Endothelial cell of umbilical vein (primary cell): ENCODE measurements around the gene C10orf67. TPM values are rescaled to one million over a fixed set of nuclear protein-coding genes. Genes with fewer than 3 reads are reported as not detected.

ENCODE experiments used
- BruUV-seq: library from RNA; stranded (reverse); fragments of 400-500 nt; replicated peaks from 2 replicates; lab custom pipeline; 2021; lab: Mats Ljungman, UMichigan
- CTCF ChIA-PET: fragments of 300-600, 350-600 bp; sonication (Branson Sonifier 250); formaldehyde crosslinking; loops from one replicate; lab custom pipeline; 2021; ENCODE audit warnings: antibody characterized with exemption, inconsistent platforms; lab: Charles Lee
- POLR2A ChIA-PET: fragments of 300-600, 350-600 bp; sonication (Branson Sonifier 250); formaldehyde crosslinking; loops from one replicate; lab custom pipeline; 2021; ENCODE audit warnings: antibody characterized with exemption, inconsistent platforms; lab: Charles Lee
- DNase-seq: peaks from one replicate; pipeline ENCODE4 v3.0.0-alpha.2; 2011; ENCODE audit warnings: low read depth, low spot score
- FAIRE-seq: peaks from 2 replicates; lab custom pipeline; 2011; peaks lifted over from hg19 to GRCh38; lab: Jason Lieb, UNC
- H2AFZ ChIP-seq: 2 replicates; pipeline ENCODE4 v1.6.0; 2012; ENCODE audit warnings: low read depth, low read length, control low read depth, inconsistent platforms
- H3K27ac ChIP-seq: 2 replicates; pipeline ENCODE4 v1.5.1; 2011; ENCODE audit warnings: low read depth, mild to moderate bottlenecking, control low read depth, low read length, moderate library complexity; ENCODE audit not compliant: insufficient read depth
- H3K27me3 ChIP-seq, 2 experiments: 2 replicates each; pipeline versions ENCODE4 v1.6.0 to v1.6.1; 2011; ENCODE audit warnings: low read length in 2 of 2, mixed read lengths in 1 of 2; ENCODE audit not compliant: control insufficient read depth in 2 of 2, insufficient read depth in 2 of 2
- H3K36me3 ChIP-seq, 2 experiments: 2 replicates in 1 of 2; 3 replicates in 1 of 2; pipeline ENCODE4 v1.5.1; 2011; ENCODE audit warnings: low read length in 2 of 2, mild to moderate bottlenecking in 1 of 2, moderate library complexity in 1 of 2; ENCODE audit not compliant: control insufficient read depth in 2 of 2, insufficient read depth in 2 of 2; ENCODE audit errors: extremely low read depth in 1 of 2
- H3K4me1 ChIP-seq: 3 replicates; pipeline ENCODE4 v1.5.1; 2011; ENCODE audit warnings: mild to moderate bottlenecking, low read length; ENCODE audit not compliant: control insufficient read depth, insufficient read depth; ENCODE audit errors: extremely low read depth
- H3K4me2 ChIP-seq: 2 replicates; pipeline ENCODE4 v1.6.1; 2011; ENCODE audit warnings: low read length, control low read depth, mixed read lengths; ENCODE audit not compliant: insufficient read depth
- H3K4me3 ChIP-seq, 3 experiments: fragments of 200-600 bp in 1 of 3; sonication (generic), shearing (Covaris generic) in 1 of 3; replicated peaks in 1 of 3; 2 replicates each; pipeline ENCODE4 v1.5.1; 2011 to 2016; ENCODE audit warnings: control low read depth in 3 of 3, low read length in 3 of 3, mild to moderate bottlenecking in 2 of 3, inconsistent platforms in 1 of 3, low read depth in 1 of 3, moderate library complexity in 1 of 3; ENCODE audit not compliant: insufficient read depth in 1 of 3
- H3K79me2 ChIP-seq: 2 replicates; pipeline ENCODE4 v1.6.0; 2012; ENCODE audit warnings: low read length, inconsistent platforms; ENCODE audit not compliant: control insufficient read depth, insufficient read depth
- H3K9ac ChIP-seq: replicated peaks from 2 replicates; pipeline ENCODE3; 2011; ENCODE audit warnings: low read length, control low read depth; ENCODE audit not compliant: insufficient read depth; ENCODE audit errors: extremely low read depth
- H3K9me1 ChIP-seq: replicated peaks from 3 replicates; pipeline ENCODE4 v1.6.0; 2011; ENCODE audit warnings: mild to moderate bottlenecking, low read length; ENCODE audit not compliant: control insufficient read depth, insufficient read depth; ENCODE audit errors: extremely low read depth
- H3K9me3 ChIP-seq: replicated peaks from 2 replicates; pipeline ENCODE4 v1.5.1; 2012; ENCODE audit warnings: low read length, inconsistent platforms; ENCODE audit not compliant: control insufficient read depth, insufficient read depth
- H4K20me1 ChIP-seq: replicated peaks from 2 replicates; pipeline ENCODE3; 2011; ENCODE audit warnings: mild to moderate bottlenecking, low read length; ENCODE audit not compliant: control insufficient read depth, insufficient read depth; ENCODE audit errors: extremely low read depth
- EZH2 ChIP-seq: IDR thresholded peaks from 2 replicates; pipeline ENCODE4 v1.6.1; 2012; ENCODE audit warnings: borderline replicate concordance, low read depth, mild to moderate bottlenecking, moderate library complexity, low read length, inconsistent platforms; ENCODE audit not compliant: severe bottlenecking
- FOS ChIP-seq: IDR thresholded peaks from 2 replicates; pipeline ENCODE4 v1.6.1; 2011; ENCODE audit warnings: mild to moderate bottlenecking, low read length, moderate library complexity, borderline replicate concordance; ENCODE audit not compliant: insufficient read depth
- GATA2 ChIP-seq: IDR thresholded peaks from 2 replicates; pipeline ENCODE4 v1.7.0; 2011; ENCODE audit warnings: low read depth, mild to moderate bottlenecking, moderate library complexity, mixed read lengths, low read length; ENCODE audit not compliant: insufficient read length, insufficient read depth
- JUN ChIP-seq: IDR thresholded peaks from 2 replicates; pipeline ENCODE4 v1.6.1; 2011; ENCODE audit warnings: borderline replicate concordance, low read depth; ENCODE audit not compliant: insufficient read length, insufficient read depth
- MYC ChIP-seq: IDR thresholded peaks from one replicate; pipeline ENCODE4 v1.6.1; 2011; ENCODE audit warnings: mild to moderate bottlenecking, low read depth, low read length
- POLR2A ChIP-seq: IDR thresholded peaks from 2 replicates; pipeline ENCODE4 v1.6.1; 2012; ENCODE audit warnings: low read depth, mild to moderate bottlenecking, control low read depth, low read length
- POLR2AphosphoS5 ChIP-seq: IDR thresholded peaks from 2 replicates; pipeline ENCODE4 v1.6.1; 2012; ENCODE audit warnings: low read depth, mild to moderate bottlenecking, control low read depth, low read length, moderate library complexity; ENCODE audit not compliant: insufficient read depth
- dilution Hi-C: fragments of 300-500 bp; cut with MboI; formaldehyde crosslinking; loops from one replicate; pipeline ENCODE4 v1.15.0; 2019; ENCODE audit warnings: low sequenced_read_pairs; ENCODE audit not compliant: extremely low pct_ligation_motif_present
- intact Hi-C: fragments of 100-400 bp; cut with micrococcal nuclease; formaldehyde crosslinking; loops from one replicate; pipeline ENCODE4 v1.10.0; 2022
- polyA plus RNA-seq, 4 experiments: library from polyadenylated mRNA; depleted of rRNA in 3 of 4; stranded (reverse) in 3 of 4; unstranded in 1 of 4; fragments of >200 nt; gene quantifications; 2 replicates each; pipeline versions ENCODE4 v1.2.1 to v1.2.3, GENCODE V29; 2011 to 2012; ENCODE audit warnings: missing spikeins in 1 of 4
- total RNA-seq: library from RNA; stranded (reverse); gene quantifications from 2 replicates; pipeline ENCODE4 v1.2.3, GENCODE V29; 2021
- TF ChIP-seq, protein P1 (sequence below), 2 donors: IDR thresholded peaks; 1 replicate in 1 of 2; 2 replicates in 1 of 2; pipeline ENCODE4 v1.5.1; 2011; ENCODE audit warnings: low read length in 2 of 2, mild to moderate bottlenecking in 2 of 2, moderate library complexity in 2 of 2, control low read depth in 1 of 2, inconsistent platforms in 1 of 2, low read depth in 1 of 2; ENCODE audit not compliant: insufficient read depth in 1 of 2; ENCODE audit errors: extremely low read depth in 1 of 2
- TF ChIP-seq, protein P2 (sequence below): IDR thresholded peaks from 2 replicates; pipeline ENCODE4 v1.6.1; 2011; ENCODE audit not compliant: insufficient read depth, insufficient read length

C10orf67 gene
- total and polyA plus RNA-seq, 2 donors (not counting 3 experiments of a cell fraction or from before 2014, with no cell fraction given): not detected

DNA sequence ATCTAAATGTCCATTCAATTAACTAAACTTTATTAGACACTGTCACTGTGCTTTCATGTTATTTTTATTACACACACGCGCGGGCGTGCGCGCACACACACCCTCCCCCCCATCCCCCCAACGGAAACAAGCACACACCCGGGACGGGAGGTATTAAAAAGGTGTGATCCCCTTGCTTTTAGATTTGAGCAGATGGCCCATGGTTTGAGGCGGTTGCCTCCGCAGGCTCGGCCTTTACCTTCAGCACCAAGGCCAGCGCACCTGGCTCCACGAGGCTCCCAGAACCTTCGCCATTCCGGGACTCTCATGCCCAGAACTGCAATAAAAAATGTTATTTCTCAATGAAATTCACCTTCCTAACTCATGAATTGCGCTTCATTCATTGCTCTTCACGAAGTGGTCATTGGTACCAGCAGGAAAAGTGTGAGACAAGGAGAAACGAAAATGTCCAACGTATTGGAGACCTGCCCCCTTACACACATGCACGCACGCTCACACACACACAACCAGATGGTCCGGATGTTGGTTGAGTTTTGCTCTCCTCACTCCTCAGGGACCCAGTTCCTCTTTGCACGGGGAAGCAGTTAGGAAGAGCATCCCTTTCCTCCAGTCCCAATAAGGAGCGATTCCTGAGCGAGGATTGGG, 173.2 kb downstream of the C10orf67 start:
- Histone ChIP-seq H3K27me3 (peaks cover 37 to 40% of the 10 kb centered on the region in 2 experiments), H3K36me3 (no peaks in the 10 kb centered on the region), H3K9me3 (no peaks in the 10 kb centered on the region), H3K4me1 (no peaks in the 10 kb centered on the region), H3K9me1 (no peaks in the 10 kb centered on the region), H2AFZ (no peak overlapping the region), H3K27ac (no peak overlapping the region), H3K79me2 (no peaks in the 10 kb centered on the region), H3K9ac (no peak overlapping the region), H3K4me3 (no peak overlapping the region), H4K20me1 (no peaks in the 10 kb centered on the region), H3K4me2 (no peak overlapping the region)
- FAIRE-seq (no peak), DNase-seq (peak; percentile 15)
- ChIA-PET POLR2A (no interaction called here), CTCF (no interaction called here)
- BruUV-seq: no TSS peak
- intact Hi-C loops: no loop called here
- dilution Hi-C loops: no loop called here
- TF ChIP-seq GATA2 (no peak), POLR2AphosphoS5 (no peak), JUN (no peak), MYC (no peak), EZH2 (no peak), POLR2A (no peak), FOS (no peak)
- TF ChIP-seq, protein P1, sequence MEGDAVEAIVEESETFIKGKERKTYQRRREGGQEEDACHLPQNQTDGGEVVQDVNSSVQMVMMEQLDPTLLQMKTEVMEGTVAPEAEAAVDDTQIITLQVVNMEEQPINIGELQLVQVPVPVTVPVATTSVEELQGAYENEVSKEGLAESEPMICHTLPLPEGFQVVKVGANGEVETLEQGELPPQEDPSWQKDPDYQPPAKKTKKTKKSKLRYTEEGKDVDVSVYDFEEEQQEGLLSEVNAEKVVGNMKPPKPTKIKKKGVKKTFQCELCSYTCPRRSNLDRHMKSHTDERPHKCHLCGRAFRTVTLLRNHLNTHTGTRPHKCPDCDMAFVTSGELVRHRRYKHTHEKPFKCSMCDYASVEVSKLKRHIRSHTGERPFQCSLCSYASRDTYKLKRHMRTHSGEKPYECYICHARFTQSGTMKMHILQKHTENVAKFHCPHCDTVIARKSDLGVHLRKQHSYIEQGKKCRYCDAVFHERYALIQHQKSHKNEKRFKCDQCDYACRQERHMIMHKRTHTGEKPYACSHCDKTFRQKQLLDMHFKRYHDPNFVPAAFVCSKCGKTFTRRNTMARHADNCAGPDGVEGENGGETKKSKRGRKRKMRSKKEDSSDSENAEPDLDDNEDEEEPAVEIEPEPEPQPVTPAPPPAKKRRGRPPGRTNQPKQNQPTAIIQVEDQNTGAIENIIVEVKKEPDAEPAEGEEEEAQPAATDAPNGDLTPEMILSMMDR (IDR thresholded peaks at IDR 0.05; ENCODE audit: extremely low read depth in 1 of 2, insufficient read depth in 1 of 2, low read depth in 1 of 2, low read length in 2 of 2): no peak
- TF ChIP-seq, protein P2, sequence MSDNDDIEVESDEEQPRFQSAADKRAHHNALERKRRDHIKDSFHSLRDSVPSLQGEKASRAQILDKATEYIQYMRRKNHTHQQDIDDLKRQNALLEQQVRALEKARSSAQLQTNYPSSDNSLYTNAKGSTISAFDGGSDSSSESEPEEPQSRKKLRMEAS: no peak
